GM12878 (cell line): ENCODE data around the gene FAM222A. TPM values are rescaled to one million over a fixed set of nuclear protein-coding genes. Genes with fewer than 3 reads are reported as not detected.

Experiments used
- ATAC-seq: fragments of 200-7000 bp; cut with Tn5 transposase; 3 replicates; pipeline ENCODE4 v1.9.1; 2020; ENCODE audit warnings: mild to moderate bottlenecking, moderate library complexity
- BruUV-seq: library from RNA; stranded (reverse); fragments of 400-500 nt; replicated peaks from 2 replicates; lab custom pipeline; 2021; lab: Mats Ljungman, UMichigan
- CTCF ChIA-PET: fragments of 300-600 bp; sonication (Branson Sonifier 250); formaldehyde crosslinking; extraction: SDS; loops from one replicate; lab custom pipeline; 2021; ENCODE audit warnings: inconsistent platforms; lab: Yijun Ruan, JAX
- POLR2A ChIA-PET: fragments of 350-600 bp; formaldehyde crosslinking; extraction: SDS; loops from one replicate; lab custom pipeline; 2021; ENCODE audit warnings: inconsistent platforms; lab: Charles Lee
- RAD21 ChIA-PET: fragments of 300-600 bp; sonication (Branson Sonifier 250); formaldehyde crosslinking; loops from one replicate; lab custom pipeline; 2023; ENCODE audit warnings: antibody characterized with exemption; ENCODE audit not compliant: unreplicated experiment; lab: Charles Lee
- SMC1A ChIA-PET: fragments of 300-600 bp; sonication (Branson Sonifier 250); formaldehyde crosslinking; loops from one replicate; lab custom pipeline; 2023; ENCODE audit not compliant: unreplicated experiment, uncharacterized antibody; lab: Charles Lee
- DNase-seq: peaks from one replicate; pipeline ENCODE4 v3.0.0-alpha.2; 2011; ENCODE audit warnings: low read depth, low spot score
- FAIRE-seq: peaks from 3 replicates; lab custom pipeline; 2011; peaks lifted over from hg19 to GRCh38; lab: Jason Lieb, UNC
- H2AFZ ChIP-seq: 2 replicates; pipeline ENCODE4 v1.6.0; 2011; ENCODE audit warnings: low read depth, low read length, control low read depth; ENCODE audit not compliant: control insufficient read depth
- H3K27ac ChIP-seq: 2 replicates; pipeline ENCODE4 v1.5.1; 2011; ENCODE audit warnings: control low read depth; ENCODE audit not compliant: control insufficient read depth, insufficient read depth
- H3K27me3 ChIP-seq, 2 experiments: replicated peaks in 1 of 2; 2 replicates each; pipeline versions ENCODE4 v1.6.0 to v1.6.1; 2011; ENCODE audit warnings: low read length in 1 of 2; ENCODE audit not compliant: control insufficient read depth in 2 of 2, insufficient read depth in 2 of 2
- H3K36me3 ChIP-seq, 2 experiments: 2 replicates each; pipeline ENCODE4 v1.5.1; 2011; ENCODE audit warnings: low read length in 1 of 2; ENCODE audit not compliant: control insufficient read depth in 2 of 2, insufficient read depth in 2 of 2
- H3K4me1 ChIP-seq: 2 replicates; pipeline ENCODE4 v1.6.1; 2011; ENCODE audit warnings: mild to moderate bottlenecking, low read length, moderate library complexity, mixed read lengths; ENCODE audit not compliant: control insufficient read depth, insufficient read depth
- H3K4me2 ChIP-seq: 2 replicates; pipeline ENCODE4 v1.6.0; 2011; ENCODE audit warnings: control low read depth; ENCODE audit not compliant: control insufficient read depth, insufficient read depth
- H3K4me3 ChIP-seq: fragments of 200-600 bp; sonication (generic); 2 replicates; pipeline ENCODE4 v1.5.1; 2016
- H3K79me2 ChIP-seq: 2 replicates; pipeline ENCODE4 v1.6.0; 2011; ENCODE audit warnings: low read length; ENCODE audit not compliant: control insufficient read depth, insufficient read depth
- H3K9ac ChIP-seq: 2 replicates; pipeline ENCODE4 v1.8.0; 2011; ENCODE audit warnings: low read length, control low read depth, mixed read lengths; ENCODE audit not compliant: control insufficient read depth, insufficient read depth
- H3K9me3 ChIP-seq: replicated peaks from 3 replicates; pipeline ENCODE4 v1.5.1; 2011; ENCODE audit warnings: mild to moderate bottlenecking, low read length; ENCODE audit not compliant: control insufficient read depth, insufficient read depth
- H4K20me1 ChIP-seq: 2 replicates; pipeline ENCODE4 v1.6.0; 2011; ENCODE audit not compliant: control insufficient read depth, insufficient read depth
- BMI1 ChIP-seq: fragments of 450-650 bp; IDR thresholded peaks from 2 replicates; pipeline ENCODE4 v1.6.1; 2016; ENCODE audit warnings: mild to moderate bottlenecking, moderate library complexity, borderline replicate concordance
- CEBPZ ChIP-seq: fragments of 150-350 bp; IDR thresholded peaks from 2 replicates; pipeline ENCODE4 v1.6.1; 2016; ENCODE audit warnings: low read depth, low read length
- GABPA ChIP-seq: IDR thresholded peaks from 2 replicates; pipeline ENCODE4 v1.6.1; 2014; ENCODE audit warnings: antibody characterized with exemption, low read depth, mild to moderate bottlenecking, inconsistent platforms
- HCFC1 ChIP-seq: fragments of 150-350 bp; IDR thresholded peaks from 2 replicates; pipeline ENCODE4 v1.6.1; 2014; ENCODE audit warnings: low read length
- MAX ChIP-seq: IDR thresholded peaks from 2 replicates; pipeline ENCODE4 v1.6.1; 2012; ENCODE audit warnings: low read depth, low read length, improper control_type of control experiment
- SRF ChIP-seq, 2 experiments: IDR thresholded peaks; 2 replicates each; pipeline ENCODE4 v1.6.1; 2011; ENCODE audit warnings: low read depth in 2 of 2, low read length in 2 of 2, mild to moderate bottlenecking in 1 of 2, moderate library complexity in 1 of 2
- USF2 ChIP-seq: IDR thresholded peaks from 2 replicates; pipeline ENCODE4 v1.6.1; 2011; ENCODE audit warnings: low read depth, low read length, improper control_type of control experiment, borderline replicate concordance
- WRNIP1 ChIP-seq: IDR thresholded peaks from 2 replicates; pipeline ENCODE4 v1.6.1; 2011; ENCODE audit warnings: low read depth, low read length, improper control_type of control experiment, borderline replicate concordance
- ZNF384 ChIP-seq: IDR thresholded peaks from 2 replicates; pipeline ENCODE4 v1.6.1; 2012; ENCODE audit warnings: low read depth, mild to moderate bottlenecking, low read length, improper control_type of control experiment, borderline replicate concordance
- ZNF687 ChIP-seq: fragments of 450-650 bp; IDR thresholded peaks from 2 replicates; pipeline ENCODE4 v1.6.1; 2017; ENCODE audit warnings: mild to moderate bottlenecking, moderate library complexity
- WGBS: methylation state at CpG from one replicate; pipeline ENCODE4 v1.1.6; 2016; ENCODE audit warnings: low lambda C conversion rate; ENCODE audit not compliant: insufficient replicate concordance, insufficient coverage; ENCODE audit errors: missing lambda C conversion rate; 5-methylcytosine and 5-hydroxymethylcytosine counted together
- in situ Hi-C: fragments of 300-500 bp; cut with MboI; formaldehyde crosslinking; loops from 9 replicates; pipeline ENCODE4 v1.14.3; 2018; ENCODE audit warnings: mixed read lengths
- intact Hi-C: fragments of 100-400 bp; cut with micrococcal nuclease; formaldehyde crosslinking; loops from one replicate; pipeline ENCODE4 v1.14.2; 2022; ENCODE audit not compliant: unreplicated experiment
- polyA plus RNA-seq, 11 experiments: library from polyadenylated mRNA; depleted of rRNA in 4 of 11; unstranded in 6 of 11; stranded (reverse) in 5 of 11; fragments of >200 nt; fragmentation: Nextera tagmentation in 4 of 11; fragmentation: Illumina TruSeq in 1 of 11; extraction: Ambion mirVana in 4 of 11; extraction: Trizol in 1 of 11; gene quantifications; 1 replicate in 1 of 11; 2 replicates in 10 of 11; pipeline versions ENCODE4 v1.2.1 to v1.2.3, GENCODE V29; 2011 to 2016; ENCODE audit warnings: inconsistent platforms in 2 of 11, missing spikeins in 2 of 11, low read depth in 1 of 11
- total RNA-seq, 4 experiments: library from RNA; depleted of rRNA in 3 of 4; stranded (reverse); fragments of >200 nt in 3 of 4; fragmentation: Illumina TruSeq in 1 of 4; extraction: Trizol in 1 of 4; gene quantifications; 2 replicates each; pipeline versions ENCODE4 v1.2.1 to v1.2.3, GENCODE V29; 2013 to 2021

FAM222A gene
- total and polyA plus RNA-seq, 10 of the 15 experiments (the other 5 are each of a cell fraction or from before 2014, with no cell fraction given) = 0.04 to 0.49 (median 0.14) TPM; not detected in 3

GRCh38 chr12:109716512-109717389 lies 3.1 kb downstream of the FAM222A start (continued):
- TF ChIP-seq ZNF687 = no peak
- TF ChIP-seq BMI1 = no peak

GRCh38 chr12:109717390-109718357 lies 4.0 kb downstream of the FAM222A start:
- 48% methylated on average over 16 of the region's 18 CpGs for WGBS
- Histone ChIP-seq H3K36me3 (no peaks in the 10 kb centered on the region), H3K9me3 (no peaks in the 10 kb centered on the region), H2AFZ (no peak overlapping the region), H3K79me2 (no peaks in the 10 kb centered on the region), H3K4me1 (peaks cover 6% of the 10 kb centered on the region), H3K27ac (no peak overlapping the region), H3K9ac (no peak overlapping the region), H3K27me3 (peaks cover 2 to 9% of the 10 kb centered on the region in 2 experiments), H3K4me3 (no peak overlapping the region), H4K20me1 (no peaks in the 10 kb centered on the region), H3K4me2 (no peak overlapping the region)
- in situ Hi-C loops (no loop called here), intact Hi-C loops (no loop called here)
- ATAC-seq = no peak
- ChIA-PET POLR2A (no interaction called here), CTCF (interaction anchor here (1.0 kb wide), 1 partner anchor 128 kb away, joined by 3 read pairs; no protein-coding TSS in a partner anchor), SMC1A (no interaction called here), RAD21 (no interaction called here)
- no peak for DNase-seq
- no peak for FAIRE-seq
- no TSS peak for BruUV-seq
- no peak for TF ChIP-seq SRF (IDR thresholded peaks at IDR 0.05; ENCODE audit: low read depth in 2 of 2, low read length in 2 of 2)
- TF ChIP-seq HCFC1 = no peak
- no peak for TF ChIP-seq ZNF384
- TF ChIP-seq USF2 = no peak
- no peak for TF ChIP-seq MAX
- no peak for TF ChIP-seq WRNIP1
- TF ChIP-seq CEBPZ = no peak
- TF ChIP-seq GABPA = no peak
